Endodermal cell (in vitro differentiated cells): Measurements from ENCODE around the gene DAPK2. TPM values are rescaled to one million over a fixed set of nuclear protein-coding genes. Genes with fewer than 3 reads are reported as not detected.

Experiments used
- DNase-seq: peaks from one replicate; pipeline ENCODE4 v3.0.0-alpha.2; 2017
- H3K27ac ChIP-seq: 2 replicates; pipeline ENCODE4 v1.5.1; 2013; ENCODE audit warnings: mild to moderate bottlenecking, low read depth, low read length, moderate library complexity
- H3K27me3 ChIP-seq: 2 replicates; pipeline ENCODE4 v1.6.1; 2013; ENCODE audit warnings: mild to moderate bottlenecking, low read length, moderate library complexity; ENCODE audit not compliant: insufficient read depth, control insufficient read depth, poor library complexity, severe bottlenecking
- H3K36me3 ChIP-seq: 2 replicates; pipeline ENCODE4 v1.7.0; 2013; ENCODE audit warnings: mild to moderate bottlenecking, low read length, moderate library complexity; ENCODE audit not compliant: control insufficient read depth, insufficient read depth
- H3K4me1 ChIP-seq: one replicate; pipeline ENCODE4 v1.7.0; 2013; ENCODE audit warnings: low read length; ENCODE audit not compliant: control insufficient read depth, insufficient read depth
- H3K4me3 ChIP-seq: 2 replicates; pipeline ENCODE4 v1.5.1; 2013; ENCODE audit warnings: mild to moderate bottlenecking, low read length, moderate library complexity
- H3K9ac ChIP-seq: 2 replicates; pipeline ENCODE4 v1.6.1; 2013; ENCODE audit warnings: mild to moderate bottlenecking, low read length, moderate library complexity; ENCODE audit not compliant: poor library complexity, severe bottlenecking; ENCODE audit errors: extremely low read depth
- H3K9me3 ChIP-seq: 2 replicates; pipeline ENCODE4 v1.6.1; 2013; ENCODE audit warnings: mild to moderate bottlenecking, low read length, moderate library complexity; ENCODE audit not compliant: control insufficient read depth
- H3K27ac Mint-ChIP-seq: 2 replicates; pipeline ENCODE4 v1.8.0; 2020; ENCODE audit warnings: mixed read lengths
- H3K27me3 Mint-ChIP-seq: 2 replicates; pipeline ENCODE4 v1.8.0; 2021; ENCODE audit warnings: mild to moderate bottlenecking, mixed read lengths; ENCODE audit not compliant: insufficient read depth
- H3K36me3 Mint-ChIP-seq: 2 replicates; pipeline ENCODE4 v1.8.0; 2020; ENCODE audit warnings: low read depth, mixed read lengths
- H3K4me1 Mint-ChIP-seq: 2 replicates; pipeline ENCODE4 v1.8.0; 2020; ENCODE audit warnings: mixed read lengths
- H3K4me3 Mint-ChIP-seq: 2 replicates; pipeline ENCODE4 v1.8.0; 2020; ENCODE audit warnings: mild to moderate bottlenecking, moderate library complexity, mixed read lengths
- H3K9me3 Mint-ChIP-seq: 2 replicates; pipeline ENCODE4 v1.8.0; 2020; ENCODE audit warnings: mild to moderate bottlenecking, mixed read lengths
- CTCF ChIP-seq: fragments of 200-600 bp; sonication (generic); conservative IDR thresholded peaks from 2 replicates; pipeline ENCODE4 v1.5.0; 2021; ENCODE audit warnings: antibody characterized with exemption, mild to moderate bottlenecking
- WGBS, 2 experiments: methylation state at CpG; one replicate each; pipeline versions ENCODE4 v1.1.5 to v1.1.7; 2013; ENCODE audit warnings: missing lambda C conversion rate in 2 of 2, mixed read lengths in 1 of 2; ENCODE audit not compliant: insufficient coverage in 1 of 2, insufficient read length in 1 of 2; 5-methylcytosine and 5-hydroxymethylcytosine counted together
- total RNA-seq, 2 donors: library from RNA; stranded (reverse); fragmentation: NEBNext Ultra II Directional in 1 of 2; extraction: Animal tissue kit (Norgen Biotek cat#: 25700) in 1 of 2; gene quantifications; 2 replicates in 1 of 2; 3 replicates in 1 of 2; pipeline ENCODE4 v1.2.1, GENCODE V29; 2021

Gene DAPK2
- total RNA-seq, 2 donors from 2014 or later, result 2.4 to 2.6 TPM

GRCh38 chr15:63995789-63996188 lies 50.5 kb downstream of the DAPK2 start:
- Histone ChIP-seq H3K9ac (no peak overlapping the region), H3K4me1 (no peaks in the 10 kb centered on the region), H3K27me3 (no peaks in the 10 kb centered on the region), H3K27ac (no peak overlapping the region), H3K9me3 (no peaks in the 10 kb centered on the region), H3K4me3 (no peak overlapping the region), H3K36me3 (no peaks in the 10 kb centered on the region)
- WGBS, 2 experiments, result 40 to 86% methylated on average over 1 of the region's 1 CpG
- H3K4me3 Mint-ChIP-seq, result no peak overlapping the region
- no peak for DNase-seq
- no peaks in the 10 kb centered on the region for H3K9me3 Mint-ChIP-seq
- no peak for TF ChIP-seq CTCF
- H3K36me3 Mint-ChIP-seq, result no peaks in the 10 kb centered on the region
- H3K27ac Mint-ChIP-seq, result no peak overlapping the region
- peaks cover 10% of the 10 kb centered on the region for H3K4me1 Mint-ChIP-seq
- H3K27me3 Mint-ChIP-seq, result no peaks in the 10 kb centered on the region

- Mint-ChIP-seq H3K27ac (no peak overlapping the region), H3K9me3 (no peaks in the 10 kb centered on the region), H3K27me3 (no peaks in the 10 kb centered on the region), H3K4me3 (no peak overlapping the region), H3K4me1 (peaks cover 10% of the 10 kb centered on the region), H3K36me3 (no peaks in the 10 kb centered on the region)
- DNase-seq, result no peak
- TF ChIP-seq CTCF, result no peak
- 88% methylated on average over 4 of the region's 4 CpGs; no CpG with 5 or more reads in 1 of the 2 experiments for WGBS, 2 experiments
- no peak overlapping the region for H3K27ac ChIP-seq
- no peak overlapping the region for H3K4me3 ChIP-seq
- no peaks in the 10 kb centered on the region for H3K27me3 ChIP-seq
- no peak overlapping the region for H3K9ac ChIP-seq
- no peaks in the 10 kb centered on the region for H3K9me3 ChIP-seq
- no peaks in the 10 kb centered on the region for H3K36me3 ChIP-seq
- H3K4me1 ChIP-seq, result no peaks in the 10 kb centered on the region
These were observed 52.1 kb downstream of the DAPK2 start for GRCh38 chr15:63994073-63994600.

- Mint-ChIP-seq H3K4me3 (no peak overlapping the region), H3K27me3 (no peaks in the 10 kb centered on the region), H3K4me1 (peaks cover 10% of the 10 kb centered on the region), H3K27ac (no peak overlapping the region), H3K36me3 (no peaks in the 10 kb centered on the region), H3K9me3 (no peaks in the 10 kb centered on the region)
- Histone ChIP-seq H3K9me3 (no peaks in the 10 kb centered on the region), H3K36me3 (no peaks in the 10 kb centered on the region), H3K4me3 (no peak overlapping the region), H3K27me3 (no peaks in the 10 kb centered on the region), H3K27ac (no peak overlapping the region), H3K9ac (no peak overlapping the region), H3K4me1 (no peaks in the 10 kb centered on the region)
- no peak for TF ChIP-seq CTCF
- no peak for DNase-seq
- 80 to 91% methylated on average over 1 of the region's 1 CpG for WGBS, 2 experiments
These were observed 54.0 kb downstream of the DAPK2 start for GRCh38 chr15:63992300-63992699.
